GM12878 (cell line): Measurements from ENCODE around the gene CFAP57. TPM values are rescaled to one million over a fixed set of nuclear protein-coding genes. Genes with fewer than 3 reads are reported as not detected.

Experiments used
- ATAC-seq: fragments of 200-7000 bp; cut with Tn5 transposase; 3 replicates; pipeline ENCODE4 v1.9.1; 2020; ENCODE audit warnings: mild to moderate bottlenecking, moderate library complexity
- BruUV-seq: library from RNA; stranded (reverse); fragments of 400-500 nt; replicated peaks from 2 replicates; lab custom pipeline; 2021; lab: Mats Ljungman, UMichigan
- CTCF ChIA-PET: fragments of 300-600 bp; sonication (Branson Sonifier 250); formaldehyde crosslinking; extraction: SDS; loops from one replicate; lab custom pipeline; 2021; ENCODE audit warnings: inconsistent platforms; lab: Yijun Ruan, JAX
- POLR2A ChIA-PET: fragments of 350-600 bp; formaldehyde crosslinking; extraction: SDS; loops from one replicate; lab custom pipeline; 2021; ENCODE audit warnings: inconsistent platforms; lab: Charles Lee
- RAD21 ChIA-PET: fragments of 300-600 bp; sonication (Branson Sonifier 250); formaldehyde crosslinking; loops from one replicate; lab custom pipeline; 2023; ENCODE audit warnings: antibody characterized with exemption; ENCODE audit not compliant: unreplicated experiment; lab: Charles Lee
- SMC1A ChIA-PET: fragments of 300-600 bp; sonication (Branson Sonifier 250); formaldehyde crosslinking; loops from one replicate; lab custom pipeline; 2023; ENCODE audit not compliant: unreplicated experiment, uncharacterized antibody; lab: Charles Lee
- DNase-seq: peaks from one replicate; pipeline ENCODE4 v3.0.0-alpha.2; 2011; ENCODE audit warnings: low read depth, low spot score
- FAIRE-seq: peaks from 3 replicates; lab custom pipeline; 2011; peaks lifted over from hg19 to GRCh38; lab: Jason Lieb, UNC
- H2AFZ ChIP-seq: 2 replicates; pipeline ENCODE4 v1.6.0; 2011; ENCODE audit warnings: low read depth, low read length, control low read depth; ENCODE audit not compliant: control insufficient read depth
- H3K27ac ChIP-seq: 2 replicates; pipeline ENCODE4 v1.5.1; 2011; ENCODE audit warnings: control low read depth; ENCODE audit not compliant: control insufficient read depth, insufficient read depth
- H3K27me3 ChIP-seq, 2 experiments: replicated peaks in 1 of 2; 2 replicates each; pipeline versions ENCODE4 v1.6.0 to v1.6.1; 2011; ENCODE audit warnings: low read length in 1 of 2; ENCODE audit not compliant: control insufficient read depth in 2 of 2, insufficient read depth in 2 of 2
- H3K36me3 ChIP-seq, 2 experiments: 2 replicates each; pipeline ENCODE4 v1.5.1; 2011; ENCODE audit warnings: low read length in 1 of 2; ENCODE audit not compliant: control insufficient read depth in 2 of 2, insufficient read depth in 2 of 2
- H3K4me1 ChIP-seq: 2 replicates; pipeline ENCODE4 v1.6.1; 2011; ENCODE audit warnings: mild to moderate bottlenecking, low read length, moderate library complexity, mixed read lengths; ENCODE audit not compliant: control insufficient read depth, insufficient read depth
- H3K4me2 ChIP-seq: 2 replicates; pipeline ENCODE4 v1.6.0; 2011; ENCODE audit warnings: control low read depth; ENCODE audit not compliant: control insufficient read depth, insufficient read depth
- H3K4me3 ChIP-seq: fragments of 200-600 bp; sonication (generic); 2 replicates; pipeline ENCODE4 v1.5.1; 2016
- H3K79me2 ChIP-seq: 2 replicates; pipeline ENCODE4 v1.6.0; 2011; ENCODE audit warnings: low read length; ENCODE audit not compliant: control insufficient read depth, insufficient read depth
- H3K9ac ChIP-seq: 2 replicates; pipeline ENCODE4 v1.8.0; 2011; ENCODE audit warnings: low read length, control low read depth, mixed read lengths; ENCODE audit not compliant: control insufficient read depth, insufficient read depth
- H3K9me3 ChIP-seq: replicated peaks from 3 replicates; pipeline ENCODE4 v1.5.1; 2011; ENCODE audit warnings: mild to moderate bottlenecking, low read length; ENCODE audit not compliant: control insufficient read depth, insufficient read depth
- H4K20me1 ChIP-seq: 2 replicates; pipeline ENCODE4 v1.6.0; 2011; ENCODE audit not compliant: control insufficient read depth, insufficient read depth
- BHLHE40 ChIP-seq, 2 experiments: fragments of 450-650 bp in 1 of 2; IDR thresholded peaks; 2 replicates each; pipeline ENCODE4 v1.6.1; 2011 to 2017; ENCODE audit warnings: low read depth in 2 of 2, borderline replicate concordance in 1 of 2, improper control_type of control experiment in 1 of 2, low read length in 1 of 2, mild to moderate bottlenecking in 1 of 2
- BMI1 ChIP-seq: fragments of 450-650 bp; IDR thresholded peaks from 2 replicates; pipeline ENCODE4 v1.6.1; 2016; ENCODE audit warnings: mild to moderate bottlenecking, moderate library complexity, borderline replicate concordance
- CBX3 ChIP-seq: fragments of 200-600 bp; sonication (generic); IDR thresholded peaks from 2 replicates; pipeline ENCODE4 v1.6.1; 2016; ENCODE audit warnings: low read depth, borderline replicate concordance
- FOXK2 ChIP-seq: fragments of 450-650 bp; IDR thresholded peaks from 2 replicates; pipeline ENCODE4 v1.6.1; 2017; ENCODE audit warnings: mild to moderate bottlenecking, moderate library complexity
- IKZF1 ChIP-seq: fragments of 450-650 bp; conservative IDR thresholded peaks from 2 replicates; pipeline ENCODE4 v1.6.1; 2017; ENCODE audit warnings: antibody characterized with exemption, mild to moderate bottlenecking
- MAX ChIP-seq: IDR thresholded peaks from 2 replicates; pipeline ENCODE4 v1.6.1; 2012; ENCODE audit warnings: low read depth, low read length, improper control_type of control experiment
- NFXL1 ChIP-seq: fragments of 450-650 bp; IDR thresholded peaks from 2 replicates; pipeline ENCODE4 v1.6.1; 2017; ENCODE audit warnings: antibody characterized with exemption, mild to moderate bottlenecking, borderline replicate concordance
- NRF1 ChIP-seq: conservative IDR thresholded peaks from 2 replicates; pipeline ENCODE4 v1.6.1; 2011; ENCODE audit warnings: mild to moderate bottlenecking, low read depth, low read length, improper control_type of control experiment
- PKNOX1 ChIP-seq: fragments of 450-650 bp; IDR thresholded peaks from 2 replicates; pipeline ENCODE4 v1.6.1; 2016; ENCODE audit warnings: mild to moderate bottlenecking
- SIN3A ChIP-seq: IDR thresholded peaks from 2 replicates; pipeline ENCODE4 v1.6.1; 2012; ENCODE audit warnings: low read depth, low read length, improper control_type of control experiment
- YY1 ChIP-seq: IDR thresholded peaks from 2 replicates; pipeline ENCODE4 v1.6.1; 2011; ENCODE audit warnings: low read depth, mild to moderate bottlenecking, low read length
- ZBTB40 ChIP-seq: fragments of 450-650 bp; IDR thresholded peaks from 2 replicates; pipeline ENCODE4 v1.6.1; 2016; ENCODE audit warnings: mild to moderate bottlenecking, moderate library complexity, borderline replicate concordance
- ZNF592 ChIP-seq: fragments of 450-650 bp; IDR thresholded peaks from 2 replicates; pipeline ENCODE4 v1.6.1; 2017; ENCODE audit warnings: mild to moderate bottlenecking, moderate library complexity
- WGBS: methylation state at CpG from one replicate; pipeline ENCODE4 v1.1.6; 2016; ENCODE audit warnings: low lambda C conversion rate; ENCODE audit not compliant: insufficient replicate concordance, insufficient coverage; ENCODE audit errors: missing lambda C conversion rate; 5-methylcytosine and 5-hydroxymethylcytosine counted together
- in situ Hi-C: fragments of 300-500 bp; cut with MboI; formaldehyde crosslinking; loops from 9 replicates; pipeline ENCODE4 v1.14.3; 2018; ENCODE audit warnings: mixed read lengths
- intact Hi-C: fragments of 100-400 bp; cut with micrococcal nuclease; formaldehyde crosslinking; loops from one replicate; pipeline ENCODE4 v1.14.2; 2022; ENCODE audit not compliant: unreplicated experiment
- polyA plus RNA-seq, 11 experiments: library from polyadenylated mRNA; depleted of rRNA in 4 of 11; unstranded in 6 of 11; stranded (reverse) in 5 of 11; fragments of >200 nt; fragmentation: Nextera tagmentation in 4 of 11; fragmentation: Illumina TruSeq in 1 of 11; extraction: Ambion mirVana in 4 of 11; extraction: Trizol in 1 of 11; gene quantifications; 1 replicate in 1 of 11; 2 replicates in 10 of 11; pipeline versions ENCODE4 v1.2.1 to v1.2.3, GENCODE V29; 2011 to 2016; ENCODE audit warnings: inconsistent platforms in 2 of 11, missing spikeins in 2 of 11, low read depth in 1 of 11
- total RNA-seq, 4 experiments: library from RNA; depleted of rRNA in 3 of 4; stranded (reverse); fragments of >200 nt in 3 of 4; fragmentation: Illumina TruSeq in 1 of 4; extraction: Trizol in 1 of 4; gene quantifications; 2 replicates each; pipeline versions ENCODE4 v1.2.1 to v1.2.3, GENCODE V29; 2013 to 2021

CFAP57 gene
- total and polyA plus RNA-seq, 10 of the 15 experiments (the other 5 are each of a cell fraction or from before 2014, with no cell fraction given), result 0.45 to 4.8 (median 1.3) TPM

- DNase-seq (no peak), ATAC-seq (no peak), FAIRE-seq (no peak)
- in situ Hi-C loops (no loop called here), intact Hi-C loops (no loop called here)
- ChIA-PET CTCF (interaction anchor here (1.2 to 5.4 kb wide), 2 partner anchors 127 to 173 kb away, joined by 3 to 89 read pairs; partner anchors contain the start of gene ELOVL1), POLR2A (no interaction called here), RAD21 (interaction anchor here (1.7 kb wide), 1 partner anchor 53 kb away, joined by 5 read pairs; no protein-coding TSS in a partner anchor), SMC1A (no interaction called here)
- TF ChIP-seq BHLHE40 (IDR thresholded peaks at IDR 0.05; ENCODE audit: borderline replicate concordance in 1 of 2, low read depth in 2 of 2, low read length in 1 of 2), result no peak
- TF ChIP-seq PKNOX1, result no peak
- no peak for TF ChIP-seq BMI1
- no peak for TF ChIP-seq CBX3
- no peak for TF ChIP-seq MAX
- no peak for TF ChIP-seq ZBTB40
- no peak for TF ChIP-seq NFXL1
- no peak for TF ChIP-seq FOXK2
- no peak for TF ChIP-seq ZNF592
- TF ChIP-seq IKZF1, result no peak
- no peak for TF ChIP-seq SIN3A
- TF ChIP-seq NRF1, result no peak
- no peak for TF ChIP-seq YY1
- Histone ChIP-seq H3K27me3 (no peaks in the 10 kb centered on the region), H2AFZ (no peak overlapping the region), H3K4me3 (no peak overlapping the region), H3K79me2 (no peaks in the 10 kb centered on the region), H4K20me1 (no peaks in the 10 kb centered on the region), H3K4me1 (peaks cover 19% of the 10 kb centered on the region), H3K9ac (no peak overlapping the region), H3K9me3 (no peaks in the 10 kb centered on the region), H3K27ac (no peak overlapping the region), H3K4me2 (no peak overlapping the region), H3K36me3 (no peaks in the 10 kb centered on the region)
- WGBS, result 52% methylated on average over 6 of the region's 6 CpGs
- no TSS peak for BruUV-seq
These were observed 69.3 kb downstream of the CFAP57 start for GRCh38 chr1:43241413-43241836.
